GM21737 (cell line): ENCODE results near the gene NOP16.
"Not testable (repeated sequence)": the region's sequence is repeated elsewhere in the genome, so short reads cannot be mapped to it uniquely, and the experiment has no call there.

Source experiments
- ATAC-seq: cut with Tn5 transposase; IDR thresholded peaks from one replicate; pipeline ENCODE4 v1.9.1; 2021; ENCODE audit warnings: mild to moderate bottlenecking, moderate library complexity; ENCODE audit not compliant: unreplicated experiment

Gene NOP16

DNA sequence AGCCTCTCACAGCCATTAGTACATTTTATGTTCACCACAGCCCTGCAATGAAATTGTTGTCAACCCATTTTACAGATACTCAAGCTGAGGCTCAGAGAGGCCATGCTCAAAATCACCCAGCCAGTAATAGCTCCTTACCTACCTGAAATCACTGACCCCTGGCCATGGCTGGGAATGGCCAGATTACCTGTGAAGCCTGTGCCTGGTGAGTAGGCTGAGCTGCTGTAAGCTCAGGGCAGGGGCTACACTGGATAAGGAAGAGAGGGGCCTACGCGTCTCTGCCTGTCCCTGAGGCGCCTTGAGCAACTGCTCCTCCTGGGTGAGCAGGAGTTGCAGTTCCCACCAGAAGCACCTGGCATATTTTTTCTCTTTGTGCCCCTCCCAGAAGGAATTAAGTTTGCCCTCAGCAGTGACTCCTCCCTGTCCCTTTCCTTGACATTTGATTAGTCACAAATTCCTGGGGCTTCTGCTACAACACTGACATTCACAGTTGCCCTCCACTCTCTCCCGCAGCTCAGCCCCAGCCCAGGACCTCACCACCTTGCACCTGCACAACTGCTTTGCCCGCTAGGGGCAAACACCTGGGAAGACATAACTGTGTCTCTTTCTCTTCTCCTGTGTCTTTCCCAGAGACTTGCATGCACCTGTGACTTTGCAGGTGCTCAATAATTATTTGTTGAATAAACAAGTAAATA lies 22.2 kb upstream of the NOP16 start:
- no peak for ATAC-seq

- no peak for ATAC-seq
These were observed 21.4 kb upstream of the NOP16 start for GRCh38 chr5:176409765-176410164.

DNA sequence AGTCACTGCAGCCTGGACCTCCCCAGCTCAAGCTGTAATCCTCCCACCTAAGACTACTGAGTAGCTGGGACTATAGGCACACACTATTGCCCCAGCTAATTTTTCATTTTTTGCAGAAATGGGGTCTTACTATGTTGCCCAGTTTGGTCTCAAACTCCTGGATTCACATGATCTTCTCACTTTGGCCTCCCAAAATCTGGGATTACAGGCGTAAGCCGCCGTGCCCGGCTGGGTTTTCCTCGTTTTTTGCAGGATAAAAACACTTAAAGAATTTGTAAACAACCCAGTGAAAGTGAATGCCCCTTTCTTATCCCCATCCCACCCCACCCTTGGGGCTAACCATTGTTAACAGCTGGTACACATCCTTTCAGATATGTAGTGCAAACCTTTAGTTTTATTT lies 20.2 kb upstream of the NOP16 start:
- no peak for ATAC-seq

DNA sequence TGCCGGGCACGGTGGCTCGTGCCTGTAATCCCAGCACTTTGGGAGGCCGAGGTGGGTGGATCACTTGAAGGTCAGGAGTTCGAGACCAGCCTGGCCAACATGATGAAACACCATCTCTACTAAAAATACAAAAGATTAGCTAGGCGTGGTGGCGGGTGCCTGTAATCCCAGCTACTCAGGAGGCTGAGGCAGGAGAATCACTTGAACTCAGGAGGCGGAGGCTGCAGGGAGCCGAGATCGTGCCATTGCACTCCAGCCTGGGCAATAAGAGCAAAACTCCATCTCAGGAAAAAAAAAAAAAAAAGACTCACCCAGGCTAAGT lies 19.8 kb upstream of the NOP16 start:
- ATAC-seq = not testable (repeated sequence)

DNA sequence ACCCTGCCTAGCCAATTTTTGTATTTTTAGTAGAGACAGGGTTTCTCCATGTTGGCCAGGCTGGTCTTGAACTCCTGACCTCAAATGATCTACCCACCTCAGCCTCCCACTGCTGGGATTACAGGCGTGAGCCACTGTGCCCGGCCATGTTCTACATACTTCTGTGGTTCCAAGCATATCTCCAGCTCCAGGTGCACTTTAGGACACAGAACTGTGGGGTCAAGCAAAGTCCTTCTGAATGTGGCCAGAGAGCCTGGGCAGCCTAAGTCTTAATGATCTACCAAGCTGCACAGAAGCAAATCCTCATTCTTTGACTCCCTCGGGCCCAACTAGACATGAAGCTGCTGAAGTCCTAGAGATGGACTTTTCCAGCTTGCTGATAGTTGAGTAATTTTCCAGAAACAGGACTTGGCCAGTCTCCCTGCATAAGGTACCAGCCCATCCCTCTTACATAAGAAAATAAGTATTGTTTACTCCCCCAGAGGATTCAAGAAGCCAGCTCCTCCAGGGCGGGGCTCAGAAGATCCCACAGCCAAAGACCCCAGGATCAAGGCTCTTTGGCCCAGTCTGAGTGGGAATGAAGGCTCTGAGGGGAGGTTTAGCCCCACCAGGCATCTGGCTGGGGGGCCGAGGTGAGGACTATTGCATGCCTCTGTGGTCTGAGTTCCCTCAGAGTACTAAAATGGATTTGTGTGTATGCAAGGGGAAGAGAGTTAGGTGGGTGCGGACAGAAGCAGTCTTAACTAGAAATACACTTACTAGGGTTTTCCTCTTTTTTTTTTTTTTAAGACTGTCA lies 19.3 kb upstream of the NOP16 start:
- ATAC-seq = no peak

DNA sequence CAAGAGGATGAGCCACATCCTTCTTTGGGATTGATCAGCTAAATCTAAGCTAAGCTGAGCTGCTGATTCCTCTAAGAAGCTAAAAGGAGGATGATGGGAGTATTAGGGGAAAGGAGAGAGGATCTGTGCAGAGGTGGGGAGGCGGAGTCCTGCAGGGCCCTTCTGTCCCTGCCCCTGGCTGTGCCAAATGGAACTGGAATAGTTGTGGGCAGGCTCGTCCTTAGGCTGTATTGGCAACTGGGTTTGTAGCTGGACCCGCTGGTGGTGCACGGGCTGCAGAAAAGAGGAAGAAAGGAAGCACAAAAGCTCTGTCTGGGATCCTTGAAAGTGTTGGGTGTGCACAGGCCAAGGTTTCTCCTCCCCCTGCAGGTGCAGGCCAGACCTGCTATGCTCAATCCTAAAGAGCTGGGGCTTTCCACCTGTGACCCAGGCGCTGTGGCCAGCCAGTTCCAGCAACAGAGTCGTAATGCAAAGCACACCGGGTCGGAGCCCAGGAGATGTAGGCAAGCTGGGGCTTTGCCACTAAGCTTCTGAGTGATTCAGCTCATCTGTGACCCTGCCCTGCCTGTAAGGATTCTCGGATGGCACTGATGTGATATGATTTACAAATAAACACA lies 18.1 kb upstream of the NOP16 start:
- no peak for ATAC-seq

DNA sequence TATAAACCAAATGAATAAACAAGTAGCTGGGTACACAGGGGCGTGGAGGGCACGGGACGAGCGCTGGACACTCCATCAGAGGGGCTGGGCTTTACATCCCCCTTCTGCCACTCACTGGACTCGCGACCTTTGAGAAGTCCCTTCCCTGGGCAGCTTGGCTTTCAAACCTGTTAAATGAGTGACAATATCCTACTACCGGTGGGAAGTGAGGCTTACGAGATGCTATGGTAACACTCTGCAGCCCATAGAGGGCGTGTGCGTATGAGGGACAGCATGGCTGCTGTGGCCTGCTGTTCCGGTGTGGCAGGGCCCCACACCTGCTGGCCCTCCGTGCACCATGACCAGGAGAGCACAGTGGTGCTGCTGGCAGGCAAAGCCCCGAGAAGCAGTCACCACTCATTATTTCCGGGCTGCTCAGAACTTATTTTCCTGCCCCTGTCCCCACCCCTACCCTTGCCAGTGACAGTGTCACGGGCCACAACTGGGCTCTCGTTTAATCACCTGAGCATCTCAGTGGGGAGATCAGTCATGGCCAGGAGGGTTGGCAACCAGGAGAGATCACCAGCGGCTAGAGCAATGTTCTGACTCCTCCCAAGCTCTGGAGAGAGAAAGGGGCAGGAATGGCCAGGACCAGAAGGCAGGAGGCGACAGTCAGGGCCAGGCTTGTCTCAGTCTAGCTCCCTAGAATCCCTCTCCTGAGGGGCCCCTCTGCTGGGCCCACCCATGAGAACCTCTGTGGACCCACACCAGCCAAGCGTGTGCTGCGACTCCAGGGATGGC lies 17.4 kb upstream of the NOP16 start:
- ATAC-seq = no peak

DNA sequence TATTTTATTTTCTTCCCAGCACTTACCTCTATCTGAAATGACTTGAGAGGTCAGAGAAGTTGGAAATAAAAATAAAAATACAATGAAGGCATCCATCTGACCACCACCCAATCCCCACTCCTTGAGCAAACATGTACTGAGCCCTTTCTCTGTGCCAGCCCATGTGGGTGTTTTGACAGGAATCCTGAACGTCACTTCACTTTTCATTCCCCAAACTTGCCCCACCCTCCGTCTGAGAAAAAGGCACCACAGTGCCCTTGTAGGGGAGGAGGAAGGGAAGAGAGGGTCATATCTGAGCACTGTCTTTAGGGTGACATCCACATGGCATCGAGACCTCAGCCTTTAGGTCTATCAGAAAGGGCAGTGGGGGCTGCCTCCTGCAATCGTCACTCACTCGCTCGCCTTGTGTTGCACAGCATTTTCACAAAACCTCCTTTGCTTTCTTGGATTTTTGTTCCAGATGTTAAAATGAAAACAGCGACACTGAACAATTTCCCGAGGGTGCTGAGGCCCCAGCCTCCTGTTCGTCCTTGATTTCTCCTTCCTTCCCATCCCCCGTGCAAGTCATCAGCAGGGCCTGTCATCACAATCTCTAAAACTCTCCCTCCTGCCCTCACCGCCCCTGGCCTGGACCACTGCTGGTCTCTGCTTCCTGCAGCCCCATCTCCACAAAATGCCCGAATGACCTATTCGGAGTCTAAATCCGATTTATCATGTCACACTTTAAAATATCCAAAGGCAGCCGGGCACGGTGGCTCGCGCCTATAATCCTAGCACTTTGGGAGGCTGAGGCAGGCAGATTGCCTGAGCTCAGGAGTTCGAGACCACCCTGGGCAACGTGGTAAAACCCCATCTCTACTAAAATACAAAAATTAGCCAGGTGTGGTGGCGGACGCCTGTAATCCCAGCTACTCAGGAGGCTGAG lies 13.1 kb upstream of the NOP16 start:
- ATAC-seq = no peak

DNA sequence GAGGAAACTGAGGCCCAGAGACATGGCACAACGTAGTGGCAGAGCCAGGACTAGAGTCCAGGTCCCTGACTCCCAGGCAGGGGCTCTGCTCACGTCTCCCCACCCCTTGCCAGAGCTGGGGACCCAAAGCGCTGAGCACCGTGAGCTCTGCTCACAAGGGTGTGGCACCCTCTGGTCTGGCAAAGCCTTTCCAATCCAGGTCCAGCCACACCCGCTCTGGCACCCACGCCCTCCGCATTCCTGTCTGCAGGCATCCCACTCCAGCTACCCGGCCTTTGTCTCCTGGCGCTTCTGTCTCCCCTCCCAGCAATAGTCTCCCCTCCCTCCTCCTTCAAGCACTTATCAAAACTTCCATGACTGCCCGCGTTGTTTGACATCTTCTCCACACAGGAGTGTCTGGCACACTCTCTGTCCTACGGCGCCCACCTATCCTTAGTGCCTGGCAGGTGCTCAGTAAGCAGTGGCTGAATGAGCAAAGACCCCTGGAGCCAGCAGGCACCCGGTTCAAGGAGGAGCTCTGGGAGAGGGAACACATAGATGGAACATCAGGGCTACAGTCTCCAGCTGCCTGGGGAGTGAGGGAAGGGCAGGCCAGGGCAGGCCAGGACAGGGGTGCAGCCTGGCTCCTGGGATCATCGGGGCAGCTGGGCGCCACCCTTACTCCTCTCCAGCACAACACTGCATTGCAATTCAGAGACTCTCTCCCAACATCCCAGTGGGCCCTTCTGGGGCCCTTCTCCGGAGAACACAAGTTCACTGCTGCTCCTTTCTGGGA lies 12.2 kb upstream of the NOP16 start:
- no peak for ATAC-seq

DNA sequence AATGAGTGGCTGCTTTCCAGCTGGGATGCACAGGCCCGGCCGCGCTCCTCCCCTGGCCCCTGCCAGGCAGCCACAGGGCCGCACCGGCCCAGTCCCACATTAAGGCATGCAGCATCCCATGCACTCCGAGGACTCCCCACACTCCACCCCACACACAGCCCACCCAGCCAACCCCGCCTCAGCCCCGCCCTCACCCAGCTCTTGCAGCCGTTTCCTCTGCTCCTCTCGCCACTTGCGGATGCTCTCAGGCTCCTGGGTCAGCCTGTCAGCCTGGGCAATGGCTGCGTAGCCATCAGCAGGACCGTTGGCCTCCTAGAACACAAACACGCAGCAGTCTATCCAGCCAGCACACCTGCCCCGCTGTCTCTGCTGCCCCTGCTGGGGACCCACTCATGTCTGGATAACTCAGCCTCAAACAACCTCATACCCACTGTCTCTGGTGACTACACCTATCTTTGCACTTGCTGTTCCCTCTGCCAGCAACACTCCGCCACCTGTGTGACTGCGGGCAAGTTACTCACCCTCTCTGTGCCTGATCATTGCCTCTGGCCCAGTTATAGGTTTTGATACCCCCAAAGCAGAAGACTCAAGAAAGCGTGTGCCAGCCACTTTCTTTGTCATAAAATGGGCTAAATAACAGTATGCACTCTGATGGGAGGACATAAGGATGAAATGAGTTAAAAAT lies 9.5 kb upstream of the NOP16 start:
- no peak for ATAC-seq

- no peak for ATAC-seq
These were observed 7.9 kb upstream of the NOP16 start for GRCh38 chr5:176396330-176396729.

DNA sequence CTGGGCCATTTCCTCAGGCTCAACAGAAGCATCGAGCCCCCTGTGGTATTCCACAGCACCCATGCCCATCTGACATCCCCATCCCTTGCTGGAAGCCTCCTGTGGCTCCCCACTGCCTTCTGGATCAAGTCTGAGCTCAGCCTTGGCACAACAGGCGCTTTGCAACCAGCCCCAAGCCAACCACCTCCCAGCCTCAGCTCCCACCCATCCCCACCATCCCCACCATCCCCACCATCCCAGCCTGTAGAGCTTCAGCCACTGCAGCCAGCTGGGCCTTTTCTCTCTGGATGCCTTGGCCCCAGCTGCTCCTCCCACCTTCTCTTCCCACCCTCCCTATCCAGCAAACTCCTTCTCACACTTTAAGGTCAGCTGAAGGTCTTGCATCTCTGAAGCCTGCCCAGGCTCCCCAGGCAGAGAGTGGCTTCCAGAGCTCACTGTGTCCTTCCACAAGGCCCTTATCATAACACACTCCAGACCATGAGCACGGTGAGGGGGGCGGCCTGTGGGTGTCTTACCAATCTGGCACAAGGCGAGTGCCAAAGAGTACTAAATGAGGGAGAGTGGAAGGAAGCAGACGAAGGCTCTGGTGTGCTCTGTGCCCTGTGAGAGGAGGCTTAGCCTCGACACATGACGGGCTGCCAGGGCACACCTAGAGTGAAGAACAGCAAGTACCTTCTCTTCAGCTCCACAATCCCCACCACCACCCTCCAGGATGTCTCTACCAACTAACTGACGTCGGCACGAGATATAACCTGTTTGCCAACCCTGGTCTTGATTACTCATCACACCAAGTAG lies 6.7 kb upstream of the NOP16 start:
- no peak for ATAC-seq

DNA sequence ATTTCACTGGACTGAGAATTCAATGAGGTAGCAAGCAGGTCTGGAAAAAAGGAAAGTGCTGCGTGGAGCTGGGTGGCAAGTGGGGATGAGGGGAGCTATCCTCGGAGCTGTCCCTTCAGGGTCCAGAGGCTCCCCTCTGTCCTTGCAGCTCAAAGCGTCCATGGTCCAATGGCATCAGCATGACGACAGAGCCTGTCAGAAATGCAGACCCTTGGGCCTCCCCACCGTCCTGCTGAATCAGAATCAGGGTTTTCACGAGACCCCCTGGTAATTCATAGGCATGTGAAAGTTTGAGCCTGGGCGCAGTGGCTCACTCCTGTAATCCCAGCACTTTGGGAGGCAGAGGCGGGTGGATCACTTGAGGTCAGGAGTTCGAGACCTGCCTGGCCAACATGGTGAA lies 5.7 kb upstream of the NOP16 start:
- no peak for ATAC-seq

DNA sequence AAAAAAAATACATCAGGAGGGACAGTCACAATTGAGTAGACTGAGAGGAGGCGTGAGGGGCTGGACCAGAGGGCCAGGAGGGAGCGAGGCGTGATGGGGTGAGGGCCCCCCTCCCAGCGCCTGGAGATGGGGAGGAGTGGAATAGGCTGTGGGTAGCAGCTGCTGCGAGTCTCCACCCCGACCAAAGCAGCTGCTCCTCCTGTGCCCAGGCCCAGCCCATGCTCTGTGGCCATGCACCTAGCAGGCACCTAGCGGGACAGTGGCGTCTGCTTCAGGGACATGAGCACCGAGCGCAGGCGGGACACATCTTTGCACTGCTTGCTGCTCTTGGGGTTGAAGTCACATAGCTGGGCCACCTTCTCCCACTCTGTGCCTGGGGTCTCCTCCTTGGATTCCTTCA lies 4.1 kb upstream of the NOP16 start:
- no peak for ATAC-seq

GRCh38 chr5:176391999-176392398 lies 3.6 kb upstream of the NOP16 start:
- ATAC-seq = no peak

- ATAC-seq = no peak
These were observed 3.1 kb upstream of the NOP16 start for GRCh38 chr5:176391479-176391878.

DNA sequence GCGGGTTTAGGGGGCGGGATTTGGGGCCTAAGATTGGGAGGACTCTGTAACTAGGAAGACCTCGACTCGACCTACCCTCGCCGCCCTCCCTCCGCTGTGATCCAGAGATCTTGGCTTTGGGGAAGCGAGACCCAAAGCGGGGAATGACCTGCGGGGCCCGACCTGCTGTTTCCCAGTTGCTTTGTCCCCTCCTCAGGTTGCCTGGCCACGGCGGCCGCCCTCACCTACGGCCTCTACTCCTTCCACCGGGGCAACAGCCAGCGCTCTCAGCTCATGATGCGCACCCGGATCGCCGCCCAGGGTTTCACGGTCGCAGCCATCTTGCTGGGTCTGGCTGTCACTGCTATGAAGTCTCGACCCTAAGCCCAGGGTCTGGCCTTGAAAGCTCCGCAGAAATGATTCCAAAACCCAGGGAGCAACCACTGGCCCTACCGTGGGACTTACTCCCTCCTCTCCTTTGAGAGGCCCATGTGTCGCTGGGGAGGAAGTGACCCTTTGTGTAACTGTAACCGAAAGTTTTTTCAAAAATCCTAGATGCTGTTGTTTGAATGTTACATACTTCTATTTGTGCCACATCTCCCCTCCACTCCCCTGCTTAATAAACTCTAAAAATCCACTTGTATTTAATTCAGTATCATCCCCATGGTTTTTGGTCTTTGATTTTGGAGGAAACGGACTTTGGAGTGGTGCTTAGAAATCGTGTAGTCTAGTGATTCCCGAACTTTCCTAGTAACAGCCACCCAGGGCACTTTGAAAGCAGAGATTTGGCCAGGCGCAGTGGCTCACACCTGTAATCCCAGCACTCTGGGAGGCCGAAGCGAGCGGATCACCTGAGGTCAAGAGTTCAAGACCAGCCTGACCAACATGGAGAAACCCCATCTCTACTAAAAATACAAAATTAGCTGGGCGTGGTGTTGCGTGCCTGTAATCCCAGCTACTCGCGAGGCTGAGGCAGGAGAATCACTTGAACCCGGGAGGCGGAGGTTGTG lies 1.0 kb upstream of the NOP16 start:
- no peak for ATAC-seq
